Activated CD4-positive, alpha-beta memory T cell treated with anti-CD3 and anti-CD28 coated beads for 36 hours (primary cell): ENCODE data around the gene CUL3. TPM values are rescaled to one million over a fixed set of nuclear protein-coding genes. Genes with fewer than 3 reads are reported as not detected.
"Not testable (repeated sequence)": the region's sequence is repeated elsewhere in the genome, so short reads cannot be mapped to it uniquely, and the experiment has no call there.

Source experiments
- CTCF ChIA-PET: fragments of 350-600 bp; sonication (Branson Sonifier 250); formaldehyde crosslinking; loops from one replicate; lab custom pipeline; 2021; ENCODE audit warnings: antibody characterized with exemption, inconsistent platforms; lab: Charles Lee
- POLR2A ChIA-PET: fragments of 350-600 bp; sonication (Branson Sonifier 250); formaldehyde crosslinking; loops from one replicate; lab custom pipeline; 2021; ENCODE audit warnings: antibody characterized with exemption; lab: Charles Lee
- DNase-seq: peaks from one replicate; pipeline ENCODE4 v3.0.0-alpha.2; 2020
- H3K27ac Mint-ChIP-seq: one replicate; pipeline ENCODE4 v1.8.0; 2021; ENCODE audit warnings: mixed read lengths
- H3K27me3 Mint-ChIP-seq: one replicate; pipeline ENCODE4 v1.8.0; 2021; ENCODE audit warnings: mixed read lengths
- H3K36me3 Mint-ChIP-seq: one replicate; pipeline ENCODE4 v1.8.0; 2021; ENCODE audit warnings: mixed read lengths
- H3K4me1 Mint-ChIP-seq: one replicate; pipeline ENCODE4 v1.8.0; 2021; ENCODE audit warnings: low read depth, mixed read lengths
- H3K4me3 Mint-ChIP-seq: one replicate; pipeline ENCODE4 v1.8.0; 2021; ENCODE audit warnings: mild to moderate bottlenecking, mixed read lengths
- H3K9me3 Mint-ChIP-seq: one replicate; pipeline ENCODE4 v1.8.0; 2021; ENCODE audit warnings: mixed read lengths
- intact Hi-C: fragments of 100-400 bp; cut with micrococcal nuclease; formaldehyde crosslinking; loops from one replicate; pipeline ENCODE4 v1.15.1; 2023
- total RNA-seq, 2 experiments: library from RNA; stranded (reverse); gene quantifications; one replicate each; pipeline ENCODE4 v1.2.3, GENCODE V29; 2021

CUL3 gene
- total RNA-seq, 2 experiments from 2014 or later = 75.8 to 79.5 TPM

GRCh38 chr2:224538561-224539138, 46.5 kb downstream of the CUL3 start:
- CTCF ChIA-PET = interaction anchor here (0.9 kb wide), 1 partner anchor 112 kb away, joined by 3 read pairs; no protein-coding TSS in a partner anchor
- DNase-seq = no peak
- Mint-ChIP-seq H3K9me3 (peaks cover 2% of the 10 kb centered on the region), H3K36me3 (peaks cover 34% of the 10 kb centered on the region), H3K4me3 (no peak overlapping the region), H3K27ac (no peak overlapping the region), H3K27me3 (no peaks in the 10 kb centered on the region), H3K4me1 (peaks cover 46% of the 10 kb centered on the region)
- POLR2A ChIA-PET = interaction anchor here (1.1 kb wide), 1 partner anchor 37 kb away, joined by 3 read pairs; no protein-coding TSS in a partner anchor
- intact Hi-C loops = no loop called here

GRCh38 chr2:224532931-224533330, 52.2 kb downstream of the CUL3 start:
- H3K36me3 Mint-ChIP-seq = peaks cover 34% of the 10 kb centered on the region
- no peaks in the 10 kb centered on the region for H3K9me3 Mint-ChIP-seq
- no peaks in the 10 kb centered on the region for H3K27me3 Mint-ChIP-seq
- peak overlapping the region; percentile 49 for H3K27ac Mint-ChIP-seq
- peaks cover 50% of the 10 kb centered on the region for H3K4me1 Mint-ChIP-seq
- ChIA-PET CTCF (interaction anchor here (0.6 kb wide), 1 partner anchor 56 kb away, joined by 4 read pairs; no protein-coding TSS in a partner anchor), POLR2A (no interaction called here)
- intact Hi-C loops = no loop called here
- H3K4me3 Mint-ChIP-seq = no peak overlapping the region
- DNase-seq = no peak

GRCh38 chr2:224532441-224532840, 52.7 kb downstream of the CUL3 start:
- H3K27ac Mint-ChIP-seq = peak overlapping the region; percentile 49
- peaks cover 54% of the 10 kb centered on the region for H3K4me1 Mint-ChIP-seq
- CTCF ChIA-PET = interaction anchor here (0.6 kb wide), 1 partner anchor 56 kb away, joined by 4 read pairs; no protein-coding TSS in a partner anchor
- H3K27me3 Mint-ChIP-seq = no peaks in the 10 kb centered on the region
- DNase-seq = no peak
- POLR2A ChIA-PET = no interaction called here
- H3K36me3 Mint-ChIP-seq = peaks cover 34% of the 10 kb centered on the region
- intact Hi-C loops = no loop called here
- H3K9me3 Mint-ChIP-seq = no peaks in the 10 kb centered on the region
- H3K4me3 Mint-ChIP-seq = no peak overlapping the region

- no peak for DNase-seq
- no peaks in the 10 kb centered on the region for H3K27me3 Mint-ChIP-seq
- no peaks in the 10 kb centered on the region for H3K9me3 Mint-ChIP-seq
- no peak overlapping the region for H3K4me3 Mint-ChIP-seq
- intact Hi-C loops = no loop called here
- H3K4me1 Mint-ChIP-seq = peaks cover 78% of the 10 kb centered on the region
- CTCF ChIA-PET = no interaction called here
- POLR2A ChIA-PET = no interaction called here
- H3K27ac Mint-ChIP-seq = no peak overlapping the region
- peaks cover 33% of the 10 kb centered on the region for H3K36me3 Mint-ChIP-seq
These were observed 57.0 kb downstream of the CUL3 start for GRCh38 chr2:224528171-224528570.

GRCh38 chr2:224525774-224526173, 59.4 kb downstream of the CUL3 start:
- ChIA-PET POLR2A (no interaction called here), CTCF (no interaction called here)
- H3K4me1 Mint-ChIP-seq = peaks cover 64% of the 10 kb centered on the region
- no peak overlapping the region for H3K4me3 Mint-ChIP-seq
- H3K27me3 Mint-ChIP-seq = no peaks in the 10 kb centered on the region
- H3K9me3 Mint-ChIP-seq = no peaks in the 10 kb centered on the region
- DNase-seq = no peak
- H3K27ac Mint-ChIP-seq = no peak overlapping the region
- intact Hi-C loops = no loop called here
- H3K36me3 Mint-ChIP-seq = peaks cover 18% of the 10 kb centered on the region

GRCh38 chr2:224524657-224525056, 60.5 kb downstream of the CUL3 start:
- H3K36me3 Mint-ChIP-seq = peaks cover 13% of the 10 kb centered on the region
- POLR2A ChIA-PET = interaction anchor here (0.5 to 0.9 kb wide), 3 partner anchors 37 to 362 kb away, joined by 3 read pairs; no protein-coding TSS in a partner anchor
- CTCF ChIA-PET = no interaction called here

GRCh38 chr2:224523626-224524577, 61.3 kb downstream of the CUL3 start:
- Mint-ChIP-seq H3K4me1 (peaks cover 72% of the 10 kb centered on the region), H3K36me3 (peaks cover 10% of the 10 kb centered on the region), H3K27ac (peak overlapping the region; percentile 50), H3K4me3 (peak overlapping the region; percentile 6), H3K27me3 (no peaks in the 10 kb centered on the region), H3K9me3 (no peaks in the 10 kb centered on the region)
- CTCF ChIA-PET = interaction anchor here (0.6 kb wide), 1 partner anchor 18 kb away, joined by 3 read pairs; no protein-coding TSS in a partner anchor
- DNase-seq = no peak
- intact Hi-C loops = loop anchor here (5.0 kb wide), 1 partner anchor 113 kb away; no protein-coding TSS in a partner anchor
- POLR2A ChIA-PET = interaction anchor here (0.9 kb wide), 1 partner anchor 62 kb away, joined by 3 read pairs; no protein-coding TSS in a partner anchor

More at GRCh38 chr2:224524657-224525056, 60.5 kb downstream of the CUL3 start:
- intact Hi-C loops = loop anchor here (5.0 kb wide), 1 partner anchor 113 kb away; no protein-coding TSS in a partner anchor
- Mint-ChIP-seq H3K9me3 (no peaks in the 10 kb centered on the region), H3K27ac (peak overlapping the region; percentile 50), H3K4me3 (no peak overlapping the region), H3K27me3 (no peaks in the 10 kb centered on the region), H3K4me1 (peaks cover 71% of the 10 kb centered on the region)
- no peak for DNase-seq

- CTCF ChIA-PET, DNase-seq, H3K27ac Mint-ChIP-seq, H3K36me3 Mint-ChIP-seq, H3K4me3 Mint-ChIP-seq, H3K9me3 Mint-ChIP-seq, H3K27me3 Mint-ChIP-seq: not testable (repeated sequence)
- intact Hi-C loops = loop anchor here (5.0 kb wide), 1 partner anchor 115 kb away; no protein-coding TSS in a partner anchor
- H3K4me1 Mint-ChIP-seq = peaks cover 67% of the 10 kb centered on the region
- POLR2A ChIA-PET = interaction anchor here (1.3 kb wide), 1 partner anchor 80 kb away, joined by 4 read pairs; no protein-coding TSS in a partner anchor
These were observed 62.7 kb downstream of the CUL3 start for GRCh38 chr2:224522483-224522882.

- intact Hi-C loops = loop anchor here (1.0 to 5.0 kb wide), 5 partner anchors 41 to 407 kb away; partner anchors contain the start of gene CUL3
- H3K36me3 Mint-ChIP-seq = peaks cover 9% of the 10 kb centered on the region
- H3K4me3 Mint-ChIP-seq = no peak overlapping the region
- DNase-seq = peak; percentile 71
- H3K27ac Mint-ChIP-seq = peak overlapping the region; percentile 9
- H3K9me3 Mint-ChIP-seq = no peaks in the 10 kb centered on the region
- no peaks in the 10 kb centered on the region for H3K27me3 Mint-ChIP-seq
- ChIA-PET POLR2A (interaction anchor here (0.9 to 1.2 kb wide), 2 partner anchors 41 to 50 kb away, joined by 4 read pairs; no protein-coding TSS in a partner anchor), CTCF (no interaction called here)
- H3K4me1 Mint-ChIP-seq = peaks cover 53% of the 10 kb centered on the region
These were observed 65.1 kb downstream of the CUL3 start for GRCh38 chr2:224520064-224520463.

GRCh38 chr2:224518806-224519580, 66.2 kb downstream of the CUL3 start:
- CTCF ChIA-PET = interaction anchor here (1.0 kb wide), 1 partner anchor 42 kb away, joined by 3 read pairs; no protein-coding TSS in a partner anchor

GRCh38 chr2:224517963-224518362, 67.2 kb downstream of the CUL3 start:
- DNase-seq = no peak
- Mint-ChIP-seq H3K27me3 (no peaks in the 10 kb centered on the region), H3K4me3 (no peak overlapping the region), H3K9me3 (no peaks in the 10 kb centered on the region), H3K4me1 (peaks cover 32% of the 10 kb centered on the region), H3K36me3 (peaks cover 7% of the 10 kb centered on the region), H3K27ac (no peak overlapping the region)
- POLR2A ChIA-PET = no interaction called here
- CTCF ChIA-PET = no interaction called here
- intact Hi-C loops = no loop called here

More at GRCh38 chr2:224518806-224519580, 66.2 kb downstream of the CUL3 start:
- Mint-ChIP-seq H3K4me3 (no peak overlapping the region), H3K36me3 (peaks cover 11% of the 10 kb centered on the region), H3K27ac (no peak overlapping the region), H3K27me3 (no peaks in the 10 kb centered on the region), H3K9me3 (no peaks in the 10 kb centered on the region), H3K4me1 (peaks cover 43% of the 10 kb centered on the region)
- DNase-seq = no peak
- POLR2A ChIA-PET = no interaction called here
- intact Hi-C loops = no loop called here
